Fibroblast of villous mesenchyme (primary cell): ENCODE measurements around the gene ATP2A3. TPM values are rescaled to one million over a fixed set of nuclear protein-coding genes. Genes with fewer than 3 reads are reported as not detected.

Experiments
- DNase-seq: peaks from one replicate; pipeline ENCODE4 v3.0.0-alpha.2; 2010; ENCODE audit warnings: low read depth
- H3K4me3 ChIP-seq: 2 replicates; pipeline ENCODE4 v1.5.1; 2011; ENCODE audit warnings: low read depth, mild to moderate bottlenecking, low read length
- total RNA-seq: library from RNA; depleted of rRNA; stranded (reverse); fragments of >200 nt; gene quantifications from 2 replicates; pipeline ENCODE4 v1.2.3, GENCODE V29; 2012
- TF ChIP-seq, protein P1 (sequence below): IDR thresholded peaks from 2 replicates; pipeline ENCODE4 v1.5.1; 2012; ENCODE audit warnings: low read depth, mild to moderate bottlenecking, low read length; ENCODE audit not compliant: insufficient read depth

The ATP2A3 gene
- total RNA-seq, 1 donor = 0.43 TPM

DNA sequence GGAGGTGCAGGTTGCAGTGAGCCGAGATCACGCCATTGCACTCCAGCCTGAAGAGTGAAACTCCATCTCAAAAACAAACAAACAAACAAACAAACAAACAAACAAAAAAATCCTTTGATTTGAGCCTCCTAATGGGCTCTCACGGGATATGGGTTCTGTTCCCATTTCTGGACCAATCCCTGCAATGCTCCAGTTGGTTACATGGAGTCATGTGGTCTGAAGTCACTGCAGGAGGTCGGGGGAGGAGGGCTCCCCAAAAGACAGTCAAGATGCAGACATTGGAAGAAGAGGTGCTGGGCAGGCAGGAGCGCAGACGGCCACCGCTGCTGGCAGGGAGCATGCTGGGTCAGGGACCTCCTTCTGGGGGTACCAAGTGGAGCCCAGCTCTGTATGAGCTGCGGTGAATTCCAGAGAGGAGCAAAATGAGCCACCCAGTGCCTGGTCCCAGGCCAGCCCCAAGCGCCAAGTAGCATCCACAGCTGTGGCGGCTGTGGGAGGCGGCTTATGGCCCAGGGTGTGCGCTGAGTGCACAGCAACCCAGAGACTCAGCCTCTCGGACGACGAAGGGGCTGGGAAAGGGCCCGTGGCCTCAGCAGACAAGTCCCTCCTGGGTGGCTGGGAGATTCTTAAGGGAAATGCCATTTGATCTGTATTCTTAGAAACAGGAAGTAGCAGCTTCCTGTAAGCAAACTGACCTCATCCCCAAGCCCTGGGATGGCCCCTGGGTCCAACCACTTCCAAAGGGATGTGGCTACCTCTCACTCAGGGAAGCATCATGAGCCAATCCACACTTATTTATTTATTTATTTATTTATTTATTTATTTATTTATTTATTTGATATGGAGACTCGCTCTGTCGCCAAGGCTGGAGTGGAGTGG, 19.6 kb upstream of the ATP2A3 start:
- TF ChIP-seq, protein P1, sequence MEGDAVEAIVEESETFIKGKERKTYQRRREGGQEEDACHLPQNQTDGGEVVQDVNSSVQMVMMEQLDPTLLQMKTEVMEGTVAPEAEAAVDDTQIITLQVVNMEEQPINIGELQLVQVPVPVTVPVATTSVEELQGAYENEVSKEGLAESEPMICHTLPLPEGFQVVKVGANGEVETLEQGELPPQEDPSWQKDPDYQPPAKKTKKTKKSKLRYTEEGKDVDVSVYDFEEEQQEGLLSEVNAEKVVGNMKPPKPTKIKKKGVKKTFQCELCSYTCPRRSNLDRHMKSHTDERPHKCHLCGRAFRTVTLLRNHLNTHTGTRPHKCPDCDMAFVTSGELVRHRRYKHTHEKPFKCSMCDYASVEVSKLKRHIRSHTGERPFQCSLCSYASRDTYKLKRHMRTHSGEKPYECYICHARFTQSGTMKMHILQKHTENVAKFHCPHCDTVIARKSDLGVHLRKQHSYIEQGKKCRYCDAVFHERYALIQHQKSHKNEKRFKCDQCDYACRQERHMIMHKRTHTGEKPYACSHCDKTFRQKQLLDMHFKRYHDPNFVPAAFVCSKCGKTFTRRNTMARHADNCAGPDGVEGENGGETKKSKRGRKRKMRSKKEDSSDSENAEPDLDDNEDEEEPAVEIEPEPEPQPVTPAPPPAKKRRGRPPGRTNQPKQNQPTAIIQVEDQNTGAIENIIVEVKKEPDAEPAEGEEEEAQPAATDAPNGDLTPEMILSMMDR = no peak
- DNase-seq = peak; percentile 56
- no peak overlapping the region for H3K4me3 ChIP-seq

DNA sequence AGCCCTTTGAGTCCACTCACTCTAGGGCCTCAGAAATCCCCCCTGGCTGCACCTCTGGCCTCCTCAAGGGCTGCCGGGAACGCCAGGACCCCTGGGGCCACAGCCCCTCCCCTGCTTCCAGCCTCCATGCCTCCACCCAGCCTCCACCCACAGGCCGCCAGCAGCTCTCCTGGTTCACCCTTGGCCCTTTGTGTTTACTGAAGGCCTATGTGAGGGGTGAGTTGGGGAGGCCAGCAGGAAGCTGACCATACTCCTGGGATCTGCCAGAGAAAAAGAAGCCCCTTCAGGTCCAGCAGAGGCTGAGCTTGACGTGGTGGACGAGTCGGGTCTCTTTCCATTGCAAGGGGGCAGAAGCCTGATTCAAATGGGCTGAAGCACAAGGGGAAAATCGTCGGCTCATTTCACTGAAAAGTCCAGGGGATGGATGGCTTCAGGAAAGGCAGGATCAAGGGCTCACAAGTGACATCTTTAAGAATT, 18.3 kb upstream of the ATP2A3 start:
- DNase-seq = no peak
- no peak overlapping the region for H3K4me3 ChIP-seq

DNA sequence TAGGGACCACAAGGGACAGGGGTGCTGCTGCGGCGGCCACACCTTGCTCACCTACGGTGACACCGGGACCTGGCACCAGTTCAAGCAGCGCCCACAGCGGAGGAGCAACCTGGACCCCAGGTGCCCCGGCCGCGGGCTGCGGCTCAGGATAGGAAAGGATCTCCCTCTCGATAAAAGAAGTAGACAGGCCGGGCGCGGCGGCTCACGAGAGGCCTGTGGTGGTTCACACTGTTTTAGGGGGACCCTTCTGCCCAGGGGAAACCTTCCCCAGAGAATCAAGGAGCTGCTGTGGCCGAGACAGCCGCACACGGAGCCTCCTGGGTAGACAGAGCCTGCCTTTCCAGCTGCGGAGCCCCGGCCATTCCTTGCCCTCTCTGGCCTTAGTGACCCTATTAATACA, 17.9 kb upstream of the ATP2A3 start:
- H3K4me3 ChIP-seq = no peak overlapping the region
- DNase-seq = no peak
- TF ChIP-seq, protein P1 = no peak

More for the DNA sequence above, 18.3 kb upstream of the ATP2A3 start:
- TF ChIP-seq, protein P1 = no peak

DNA sequence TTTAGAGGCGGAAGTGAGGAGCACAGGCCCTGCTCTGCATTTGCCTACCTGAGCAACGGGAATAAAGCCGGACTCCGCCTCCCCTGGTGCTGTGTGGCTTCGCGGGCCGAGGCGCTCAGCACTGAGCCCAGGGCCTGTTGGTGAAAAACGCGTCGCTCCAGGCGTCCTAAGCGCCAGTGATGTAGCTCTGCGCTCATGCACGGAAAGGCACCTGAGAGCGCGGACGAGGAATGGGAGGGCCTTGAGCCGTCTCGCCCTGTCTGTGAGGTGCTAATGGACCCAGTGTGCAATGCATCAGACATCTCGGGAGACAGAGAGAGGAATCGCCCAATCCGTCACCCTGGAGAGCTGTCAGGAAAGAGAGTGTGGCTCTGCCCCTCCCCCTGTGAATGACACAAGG, 17.2 kb upstream of the ATP2A3 start:
- TF ChIP-seq, protein P1 = no peak

GRCh38 chr17:3980381-3981014, 16.3 kb upstream of the ATP2A3 start:
- TF ChIP-seq, protein P1 = no peak
- no peak for DNase-seq
- no peak overlapping the region for H3K4me3 ChIP-seq

More for the DNA sequence above, 17.2 kb upstream of the ATP2A3 start:
- no peak overlapping the region for H3K4me3 ChIP-seq
- no peak for DNase-seq

DNA sequence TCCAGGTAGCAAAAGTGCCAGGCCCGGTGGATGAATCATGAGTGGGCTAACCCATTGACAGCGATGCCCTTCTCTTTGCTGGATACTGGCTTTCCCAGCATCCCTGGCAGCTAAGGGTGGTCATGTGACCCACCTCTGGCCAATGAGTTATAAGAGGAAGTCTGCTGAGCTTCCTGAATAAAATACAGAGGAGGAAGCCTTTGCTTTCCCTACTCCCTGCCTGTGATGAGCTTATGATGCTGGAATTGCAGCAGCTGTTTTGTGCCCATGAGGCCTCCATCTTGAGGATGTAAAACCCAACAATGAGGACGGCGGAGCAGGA, 15.0 kb upstream of the ATP2A3 start:
- TF ChIP-seq, protein P1 = no peak
- H3K4me3 ChIP-seq = no peak overlapping the region
- no peak for DNase-seq
